D341Med (cell line): ENCODE results near the gene RXRA.

Experiments used
- DNase-seq: peaks from one replicate; pipeline ENCODE4 v3.0.0; 2012; ENCODE audit warnings: low spot score

RXRA gene

DNA sequence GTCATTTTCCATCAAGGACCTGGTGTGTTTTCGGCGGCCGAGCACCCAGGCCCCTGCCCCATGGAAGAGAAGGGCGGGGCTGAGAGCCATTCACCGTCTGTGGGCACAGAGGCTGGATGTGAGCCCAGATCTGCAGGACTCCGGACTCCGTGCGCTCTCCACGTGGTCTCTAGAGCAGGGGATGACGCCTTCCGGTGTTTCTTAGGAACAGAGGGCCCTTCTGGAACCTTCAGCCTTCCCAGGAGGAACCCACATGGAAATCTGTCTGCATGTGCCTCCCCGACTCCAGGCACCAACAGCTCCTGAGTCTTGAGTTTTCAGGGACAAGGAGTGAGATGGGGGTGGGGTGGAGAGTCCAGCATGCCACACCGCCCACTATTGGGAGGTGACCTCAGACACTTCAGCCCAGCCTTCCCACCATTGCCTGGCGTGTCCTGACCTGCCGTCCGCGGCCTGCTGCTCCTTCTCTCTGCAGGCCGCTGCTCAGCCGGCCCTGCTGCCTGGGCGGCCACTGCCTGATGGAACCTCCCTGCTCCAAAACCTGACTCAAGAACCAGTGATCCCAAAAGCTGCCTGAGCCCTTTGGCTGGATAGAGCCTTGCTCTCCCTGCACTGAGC is 2.4 kb upstream of the RXRA start:
- no peak for DNase-seq

DNA sequence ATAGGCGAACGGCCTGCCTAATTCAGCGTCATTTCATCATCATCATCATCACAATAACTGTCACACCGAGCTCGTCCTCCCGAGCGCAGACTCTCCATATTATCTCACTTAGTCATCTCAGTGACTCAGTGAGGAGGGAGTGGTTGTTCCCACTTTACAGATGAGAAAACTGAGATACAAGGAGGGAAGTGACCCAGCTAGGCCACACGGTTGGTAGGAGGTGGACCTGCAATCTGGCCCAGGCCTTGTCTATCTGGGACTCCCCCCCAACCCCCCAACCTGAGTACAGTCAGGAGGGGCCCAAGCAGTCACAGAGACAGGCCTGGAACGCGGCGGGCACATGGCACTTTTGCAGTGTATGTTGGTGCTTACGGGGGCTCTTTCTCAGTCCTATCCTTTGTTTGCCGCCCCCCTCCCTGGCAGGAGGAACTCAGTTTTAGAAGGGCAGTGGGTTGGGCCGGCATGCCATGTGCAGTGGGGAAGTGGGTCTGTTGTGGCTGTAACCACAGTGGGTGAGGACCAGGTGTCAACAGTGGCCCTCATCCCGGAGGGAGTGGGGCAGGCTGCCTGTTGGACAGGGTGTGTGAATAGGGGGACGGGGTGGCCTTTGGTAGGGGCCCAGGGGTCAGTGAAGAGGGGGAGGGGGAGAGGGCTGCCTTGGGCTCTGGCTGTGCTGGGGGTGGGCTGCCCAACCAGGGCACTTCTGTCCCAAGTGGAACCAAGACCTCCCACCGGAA is 1.7 kb upstream of the RXRA start:
- DNase-seq: no peak

DNA sequence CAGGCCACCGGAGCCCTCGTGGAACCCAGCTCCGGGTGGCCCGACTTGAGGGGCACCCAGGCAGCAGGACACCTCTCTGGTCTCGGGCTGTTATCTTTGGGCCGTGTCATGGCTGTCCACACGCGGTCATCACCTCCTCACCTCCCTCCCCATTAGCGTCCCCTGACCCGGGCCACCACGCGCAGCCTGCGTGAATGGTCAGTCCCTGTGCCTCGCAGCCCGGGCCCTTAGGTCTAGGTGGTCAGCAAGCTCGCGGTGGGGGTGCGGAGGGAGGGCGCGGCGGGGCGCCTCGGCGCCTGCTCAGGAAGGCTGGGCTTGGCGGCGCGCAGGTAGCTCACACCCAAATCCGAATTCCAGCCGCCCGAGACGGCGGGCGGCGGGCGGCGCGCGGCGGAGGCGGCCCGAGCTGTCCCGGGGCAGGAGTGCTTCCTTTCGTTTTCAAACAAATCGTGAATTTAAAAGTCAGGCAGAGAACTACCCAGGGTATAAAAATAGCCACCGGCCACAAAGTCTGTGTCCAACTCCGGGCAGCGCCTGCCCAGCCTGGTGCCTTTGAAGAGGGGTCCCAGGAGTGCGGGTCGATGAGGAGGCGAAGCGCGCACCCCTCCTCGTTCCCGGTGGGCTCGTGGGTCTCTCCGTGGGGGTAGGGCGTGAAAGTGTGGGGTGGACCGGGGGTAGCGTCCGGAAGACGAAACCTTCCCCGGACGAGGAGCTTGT is 1.0 kb upstream of the RXRA start:
- no peak for DNase-seq

DNA sequence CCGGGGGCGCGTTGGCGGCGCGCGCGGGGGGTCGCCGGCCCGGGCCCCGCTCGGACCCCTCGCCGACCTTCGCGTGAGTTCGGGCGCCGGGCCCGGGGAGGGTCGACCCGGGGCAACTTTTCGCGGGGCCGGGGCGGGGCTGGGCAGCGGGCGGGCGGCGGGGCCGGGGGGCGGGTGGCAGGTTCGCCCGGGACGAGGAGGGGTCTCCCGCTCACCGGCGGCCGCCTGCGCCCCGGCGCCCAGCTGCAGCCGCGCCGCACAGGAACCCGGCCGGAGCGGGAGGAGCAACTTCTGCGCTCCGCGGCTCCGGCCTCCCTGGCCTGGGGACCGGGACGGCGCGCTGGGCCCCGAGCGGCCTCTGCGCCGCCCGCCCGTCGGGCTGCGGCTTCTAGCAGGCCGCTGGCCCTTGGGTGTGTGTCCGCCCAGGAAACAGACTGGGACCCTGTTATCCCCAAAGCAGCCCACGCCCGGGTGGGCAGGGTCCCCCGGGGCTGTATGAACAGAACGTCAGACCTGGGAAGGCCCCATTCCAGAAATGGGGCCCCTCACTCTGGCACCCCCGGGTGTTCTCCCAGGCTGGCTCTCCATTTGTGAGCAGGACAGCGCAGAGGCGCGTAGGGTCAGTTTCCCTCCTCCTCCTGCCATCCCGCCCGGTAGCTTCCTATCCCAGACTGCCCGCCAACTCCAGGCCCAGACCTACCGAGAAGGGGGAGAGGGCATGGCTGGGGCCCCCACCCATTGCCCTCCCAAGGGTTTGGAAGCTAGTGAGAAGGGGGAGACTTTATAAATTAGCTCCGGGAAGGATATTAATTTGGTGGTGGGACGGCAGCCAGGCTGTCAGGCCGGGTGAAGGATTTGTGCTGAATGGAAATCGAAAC is 708 bp downstream of the RXRA start:
- DNase-seq: peak; percentile 79

DNA sequence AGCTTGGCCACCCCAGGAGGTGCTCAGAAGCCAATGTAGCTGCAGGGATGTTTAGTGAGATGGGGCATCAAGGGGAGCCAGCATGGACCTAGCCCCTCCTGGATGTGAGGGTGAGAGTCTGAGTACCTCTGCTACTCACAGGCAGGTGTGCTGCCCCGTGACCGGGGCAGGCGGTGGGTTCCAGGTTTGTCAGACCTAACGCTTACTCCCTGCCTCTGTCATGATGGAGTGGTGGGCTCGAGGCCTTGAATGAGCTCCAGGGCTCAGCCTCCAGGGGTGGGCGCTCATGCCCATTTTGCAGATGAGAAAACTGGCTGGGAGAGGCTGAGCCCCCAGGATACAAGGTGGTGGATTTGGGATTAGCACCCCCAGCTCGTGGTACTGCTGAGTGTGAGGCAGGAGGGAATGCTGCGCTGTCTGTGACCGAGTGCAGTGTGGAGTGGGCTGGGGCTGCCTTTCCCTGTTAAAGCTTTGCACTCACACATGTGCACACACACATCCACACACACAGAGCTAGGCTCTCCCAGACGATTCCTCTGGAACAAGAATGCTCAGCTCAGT is 1.5 kb downstream of the RXRA start:
- DNase-seq: no peak

DNA sequence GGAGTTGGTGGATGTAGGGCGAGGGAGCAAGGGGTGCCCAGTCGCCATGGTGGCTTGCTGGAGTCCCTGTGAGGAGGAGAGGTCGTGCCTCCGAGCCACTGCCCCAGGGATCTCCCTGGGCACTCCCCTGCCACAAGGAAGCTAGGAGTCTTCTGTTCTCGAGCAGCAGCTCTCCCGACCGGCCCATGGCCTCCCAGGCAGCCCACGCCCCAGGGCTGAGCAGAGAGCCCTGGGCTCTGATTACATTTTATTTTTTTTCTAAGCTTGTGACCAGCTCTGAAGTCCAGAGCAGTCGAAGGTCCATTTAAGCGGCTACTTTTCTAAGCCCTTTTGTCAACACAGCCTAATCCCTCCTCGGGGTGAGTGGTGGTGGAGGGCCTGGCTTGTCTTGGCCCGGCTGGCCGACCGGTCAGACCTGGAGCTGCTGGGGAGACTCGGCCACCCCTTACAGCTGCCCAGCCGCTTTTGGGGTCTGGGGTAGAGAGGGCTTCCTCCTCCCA is 2.1 kb downstream of the RXRA start:
- no peak for DNase-seq

DNA sequence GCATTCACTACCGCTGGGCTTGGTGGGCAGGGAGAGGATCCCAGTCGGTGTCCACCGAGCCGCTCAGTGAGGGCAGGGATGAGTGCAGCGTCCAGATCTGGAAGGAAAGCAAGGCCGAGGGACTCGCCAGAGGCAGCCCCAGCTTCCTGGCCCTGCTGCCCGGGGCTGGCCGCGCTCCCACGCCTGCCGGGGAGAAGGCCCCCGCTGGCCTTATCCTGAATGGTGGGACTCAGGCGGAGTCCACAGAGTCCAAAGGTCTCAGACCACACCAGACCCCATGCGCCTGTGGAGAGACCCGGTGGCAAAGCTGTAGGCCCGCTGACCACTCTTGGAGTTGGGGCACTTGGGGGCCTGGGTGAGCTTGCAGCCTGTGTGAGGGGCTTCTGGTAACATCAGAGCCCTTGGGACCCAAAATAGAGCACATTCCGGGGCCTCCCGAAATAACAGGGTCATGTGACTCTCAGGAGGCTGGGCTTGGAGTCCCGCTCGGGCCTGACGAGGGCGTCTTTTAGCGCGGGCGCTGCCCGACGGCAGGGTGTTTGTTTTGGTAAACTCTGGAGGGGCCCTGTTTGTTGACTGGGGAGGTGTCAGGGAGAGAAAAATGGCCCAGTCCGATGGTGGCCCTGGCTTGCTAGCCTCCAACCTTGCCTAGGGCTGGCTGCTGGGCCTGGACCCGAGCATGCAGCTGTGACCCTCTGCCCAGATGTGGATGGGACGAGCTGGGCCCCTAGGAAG is 2.8 kb downstream of the RXRA start:
- no peak for DNase-seq

DNA sequence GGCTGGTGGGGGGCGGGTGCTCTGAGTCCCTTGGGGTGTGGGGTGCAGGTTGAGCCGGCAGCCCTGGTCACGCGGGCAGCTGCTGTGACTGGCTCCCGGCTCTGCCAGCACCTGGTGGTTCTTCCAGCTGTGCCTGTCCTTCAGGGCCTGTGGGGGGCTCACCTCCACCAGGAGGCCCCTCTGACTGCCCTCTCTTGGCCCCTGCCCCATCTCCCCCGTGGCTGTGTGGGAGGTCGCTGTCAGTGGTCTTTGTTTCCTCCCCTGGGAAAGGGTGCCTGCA is 3.3 kb downstream of the RXRA start:
- DNase-seq: no peak

DNA sequence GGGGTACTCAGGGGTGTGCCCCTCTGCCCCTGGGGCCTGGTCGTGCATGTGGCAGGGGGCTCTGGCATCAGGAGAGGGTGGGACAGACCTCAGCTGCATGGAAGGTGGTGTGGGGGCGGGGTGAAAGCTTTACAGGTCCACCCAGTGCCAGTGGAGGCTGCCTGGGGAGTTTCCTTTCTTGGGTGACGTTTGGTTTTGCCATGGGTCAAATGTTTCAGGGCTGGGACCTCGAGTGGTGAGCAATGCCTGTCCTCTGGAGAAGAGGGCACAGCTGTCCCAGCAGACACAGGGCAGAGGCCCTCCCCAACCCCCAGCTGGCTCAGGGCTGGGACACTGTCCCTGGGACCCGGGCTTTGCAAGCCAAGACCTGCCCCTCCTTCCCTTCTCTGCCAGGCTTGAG is 3.6 kb downstream of the RXRA start:
- no peak for DNase-seq

DNA sequence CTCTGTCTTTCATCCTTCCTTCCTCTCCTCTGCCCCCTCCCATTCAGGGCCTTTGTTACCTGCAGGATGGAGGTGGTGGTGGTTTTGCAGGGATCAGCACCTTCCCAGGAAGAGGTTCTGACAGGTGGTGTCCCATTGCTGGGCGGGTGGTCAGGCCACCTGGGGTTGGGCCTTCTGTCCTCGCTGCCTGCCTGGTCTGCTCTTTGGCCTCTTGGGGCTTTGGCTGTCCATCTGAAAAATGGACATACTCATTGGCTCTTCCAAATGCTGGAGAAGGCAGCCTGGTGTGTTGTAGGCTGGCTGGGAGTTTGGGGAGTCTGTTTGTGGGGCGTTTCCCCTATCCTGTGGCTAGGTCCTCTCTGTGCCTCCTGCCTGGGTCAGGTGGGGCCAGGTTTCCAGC is 4.3 kb downstream of the RXRA start:
- DNase-seq: no peak

DNA sequence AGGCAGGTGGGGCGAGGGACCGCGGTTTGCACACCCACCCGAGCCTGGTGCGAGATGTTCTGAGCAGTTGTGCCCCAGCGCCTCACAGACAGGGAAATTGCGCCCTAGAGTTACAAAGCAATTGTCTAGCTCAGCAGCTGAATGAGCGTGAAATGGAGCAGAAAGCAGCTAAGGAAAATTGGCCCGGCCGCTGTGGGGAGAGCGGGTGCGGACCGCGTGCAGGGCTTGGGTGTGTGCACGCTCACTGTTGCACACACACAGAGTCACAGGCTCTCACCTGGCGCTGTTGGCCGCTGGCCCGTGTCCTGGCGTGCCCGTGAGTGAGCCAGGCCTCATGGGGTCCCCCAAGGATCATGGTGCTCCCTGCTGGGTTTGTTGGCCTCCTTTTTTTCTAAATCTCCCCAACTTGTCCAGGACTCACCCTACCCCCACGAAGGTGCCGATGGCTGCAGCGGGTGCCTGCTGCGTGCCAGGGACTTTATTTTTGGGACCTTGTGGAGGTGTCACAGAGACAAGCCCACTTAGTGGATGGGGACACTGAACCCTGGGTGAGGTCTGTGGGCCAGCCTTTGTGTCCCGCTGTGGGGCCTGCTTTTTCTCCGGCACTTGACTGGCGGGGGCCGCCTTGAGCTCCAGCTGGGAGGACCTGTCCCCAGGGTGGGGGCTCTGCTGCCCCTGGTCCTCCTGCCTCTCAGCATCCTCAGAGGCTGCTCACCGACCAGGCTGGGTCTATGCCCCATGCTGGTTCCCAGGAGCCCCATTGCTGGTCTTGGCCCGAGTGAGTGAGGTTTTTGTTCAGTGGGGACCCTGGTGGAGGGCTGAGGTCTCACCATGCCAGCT is 5.2 kb downstream of the RXRA start:
- no peak for DNase-seq

DNA sequence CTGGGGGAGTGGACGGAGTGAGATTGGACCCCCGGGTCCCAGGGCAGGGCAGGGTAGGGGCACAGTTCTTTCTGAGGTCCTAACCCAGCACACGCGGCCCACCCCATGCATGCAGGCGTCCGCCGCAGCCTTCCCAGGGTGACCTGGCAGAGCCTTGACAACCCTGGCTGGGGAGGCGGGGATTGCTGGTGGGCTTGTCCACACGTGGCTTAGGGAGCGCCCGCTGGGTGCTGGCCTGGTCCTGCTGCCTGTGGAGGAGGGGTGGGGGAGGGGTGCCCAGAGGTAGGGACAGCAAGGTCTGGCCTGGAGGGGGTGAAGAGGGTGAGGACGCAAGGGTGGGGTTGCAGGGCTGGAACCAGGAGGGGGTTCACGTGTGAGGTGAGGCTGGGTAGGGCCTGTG is 6.0 kb downstream of the RXRA start:
- no peak for DNase-seq

DNA sequence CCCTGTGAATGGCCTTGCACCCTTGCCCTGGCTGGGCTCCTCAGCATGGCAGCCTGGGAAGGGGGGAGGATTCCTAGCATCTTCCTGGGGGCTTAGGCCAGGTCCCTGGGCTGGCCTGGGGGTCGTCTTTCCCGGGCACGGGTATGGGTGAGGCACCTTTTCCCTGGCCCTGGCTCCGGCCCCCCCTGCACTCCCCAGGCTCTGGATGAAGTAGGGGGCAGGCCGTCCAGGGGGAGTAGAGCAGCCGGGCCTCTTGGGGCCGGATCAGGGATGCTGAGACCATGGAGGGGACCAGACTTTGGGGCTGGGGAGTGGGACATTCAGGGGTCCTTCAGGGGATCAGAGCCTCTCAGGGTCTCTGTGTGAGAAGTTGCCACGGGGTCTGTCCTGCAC is 6.6 kb downstream of the RXRA start:
- no peak for DNase-seq

DNA sequence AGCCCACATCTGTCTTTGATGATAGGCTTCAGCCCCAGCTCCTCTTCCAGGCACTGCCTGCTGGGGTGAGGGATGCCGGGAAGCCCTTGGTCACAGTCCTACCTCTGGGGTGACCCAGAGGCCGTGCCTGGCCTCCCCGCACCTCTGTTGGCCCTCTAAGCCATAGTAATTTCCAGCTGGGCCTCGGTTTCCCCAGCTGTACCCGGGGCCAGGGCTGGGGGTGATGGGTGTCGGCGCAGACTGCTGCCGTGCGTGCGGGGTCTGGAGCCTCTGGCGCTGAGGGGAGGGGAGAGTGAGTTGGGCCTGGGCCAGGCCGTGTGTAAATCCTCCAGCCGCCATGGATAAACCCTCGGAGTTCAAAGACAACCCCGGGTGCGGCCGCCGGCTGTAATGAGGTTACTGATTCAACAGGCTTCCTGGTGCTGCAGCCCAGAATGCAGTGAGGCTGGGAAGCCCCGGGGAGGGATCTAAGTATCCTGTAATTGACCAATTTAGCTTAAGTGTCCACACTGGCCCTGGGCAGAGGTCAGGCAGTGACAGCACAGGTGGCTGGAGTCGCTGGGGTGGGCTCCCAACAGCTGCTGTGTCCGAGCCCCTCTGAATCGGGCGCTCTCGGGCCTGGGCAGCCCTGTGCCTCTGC is 7.1 kb downstream of the RXRA start:
- no peak for DNase-seq

DNA sequence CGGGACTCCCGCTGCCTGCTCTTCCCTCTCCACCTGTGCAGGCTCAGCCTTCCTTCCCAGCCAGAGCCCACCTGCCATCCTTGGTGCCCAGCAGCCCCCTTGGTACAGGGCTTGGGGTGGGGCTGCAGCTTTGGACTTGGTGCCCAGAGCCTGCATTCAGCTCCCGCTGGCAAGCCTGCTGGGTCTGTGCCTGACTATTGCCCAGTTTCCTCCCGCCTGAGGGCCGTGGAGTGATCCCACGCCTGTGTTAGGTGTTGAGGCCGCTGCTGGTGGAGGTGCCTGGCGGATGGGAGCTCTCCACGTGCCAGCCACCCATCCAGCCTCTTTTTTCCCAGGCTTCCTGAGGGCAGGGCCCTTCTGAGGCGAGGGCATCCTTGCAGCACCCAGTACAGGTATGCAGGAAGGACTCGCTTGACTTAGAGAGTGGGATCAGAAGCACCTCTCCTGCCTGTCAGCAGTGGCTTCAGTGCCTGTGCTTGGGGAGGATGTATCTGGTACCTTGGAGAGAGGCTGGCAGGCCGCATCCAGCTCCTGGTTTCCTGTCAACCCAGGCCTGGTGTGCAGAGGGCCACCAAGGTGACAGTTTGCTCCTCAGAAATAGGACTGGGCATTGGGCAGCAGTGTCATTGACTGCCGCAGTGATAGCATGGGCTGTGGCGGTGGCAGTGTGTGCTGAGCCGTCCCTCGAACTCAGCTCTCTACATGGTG is 7.8 kb downstream of the RXRA start:
- no peak for DNase-seq

DNA sequence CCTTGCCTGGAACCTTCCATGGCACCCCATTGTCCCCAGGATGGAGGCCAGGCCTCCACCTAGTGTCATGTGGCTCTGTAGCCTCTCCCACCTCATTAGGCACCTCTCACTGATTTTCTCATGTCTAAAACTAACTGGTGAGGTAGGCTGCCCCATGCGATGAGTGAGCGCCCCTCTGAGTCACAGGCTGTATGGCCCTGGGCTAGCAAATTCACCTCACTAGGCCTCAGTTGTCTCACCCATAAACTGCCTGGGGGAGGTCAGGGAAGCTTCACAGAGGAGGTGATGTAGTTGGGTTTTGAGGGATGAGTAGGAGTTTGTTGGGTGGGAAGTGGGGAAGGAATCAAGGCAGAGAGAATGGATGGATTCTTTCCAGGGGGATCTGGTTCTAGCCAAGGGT is 8.8 kb downstream of the RXRA start:
- no peak for DNase-seq

DNA sequence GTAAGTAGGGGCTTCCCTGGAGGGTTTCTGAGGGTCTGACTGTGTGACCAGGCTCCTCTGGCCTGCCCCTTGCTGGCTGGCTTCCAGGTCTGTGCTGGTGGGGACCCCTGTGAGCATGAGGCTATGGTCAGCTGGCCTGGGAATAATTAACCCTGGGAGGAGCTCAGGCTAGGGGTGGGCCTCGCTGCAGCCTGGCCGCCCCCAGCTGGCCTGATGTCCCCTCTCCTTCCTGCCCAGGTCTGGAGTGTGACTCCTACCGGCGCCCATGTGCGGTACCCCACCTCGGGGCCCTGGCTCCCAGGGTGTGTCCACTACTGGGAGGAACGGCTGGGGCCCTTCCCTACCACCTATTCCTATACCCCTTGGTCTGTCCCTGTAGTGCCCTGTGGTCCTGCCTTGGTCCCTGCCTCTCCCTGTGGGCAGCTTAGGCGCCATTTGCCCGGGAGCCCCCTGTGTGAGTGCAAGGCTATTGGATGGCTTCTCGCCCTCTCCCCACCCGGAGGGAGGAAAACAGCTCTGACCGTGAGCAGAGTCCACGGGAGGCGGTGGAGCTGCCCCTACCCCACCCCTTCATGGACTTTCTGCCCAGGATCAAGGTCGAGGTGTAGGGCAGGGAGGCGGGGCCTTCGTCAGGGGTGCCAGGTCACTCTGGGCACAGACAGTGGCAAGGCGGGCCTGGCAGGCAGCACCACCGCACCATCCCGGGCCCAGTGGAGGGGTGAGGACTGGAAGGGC is 9.4 kb downstream of the RXRA start:
- no peak for DNase-seq

DNA sequence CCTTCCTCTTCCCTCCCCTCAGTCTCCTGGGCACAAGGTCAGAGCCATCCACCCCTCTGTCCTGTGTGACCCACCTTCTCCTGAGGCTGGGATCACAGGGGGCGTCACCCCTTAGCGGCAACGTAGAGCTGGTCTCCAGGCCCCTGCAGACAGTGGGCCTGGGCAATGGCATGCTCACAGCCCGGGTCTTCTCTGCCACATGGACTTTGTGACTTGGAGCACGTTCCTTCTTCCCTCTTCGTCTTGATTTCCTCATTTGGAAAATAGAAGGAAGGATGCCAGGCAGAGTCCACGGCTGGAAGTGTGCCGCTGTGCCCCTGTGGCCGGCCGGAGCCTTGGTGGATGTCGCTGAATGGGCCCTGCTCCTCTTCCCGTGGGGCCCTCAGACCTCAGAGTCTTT is 10.0 kb downstream of the RXRA start:
- no peak for DNase-seq

DNA sequence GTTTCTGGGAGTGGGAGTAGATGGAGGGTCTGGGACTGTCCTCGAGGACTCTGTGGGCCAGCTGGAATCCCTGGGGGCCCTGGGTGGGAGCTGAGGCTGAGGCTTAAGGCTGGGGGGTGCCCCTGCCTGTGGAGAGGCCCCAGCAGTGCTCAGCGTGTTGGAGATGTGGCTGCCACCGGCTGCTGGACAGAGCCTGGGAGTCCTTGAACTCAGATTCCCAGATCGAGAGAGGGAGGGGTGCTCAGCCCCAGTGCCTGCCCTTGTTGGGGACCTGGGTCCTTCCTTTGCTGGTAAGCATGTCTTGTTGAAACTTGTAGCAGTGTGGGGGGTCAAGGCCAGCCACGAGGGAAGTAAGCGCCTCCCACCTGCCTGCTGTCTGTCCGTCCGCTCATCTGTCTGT is 10.7 kb downstream of the RXRA start:
- DNase-seq: no peak
